ENCODE results near the gene BUB1.
"Not testable (repeated sequence)": the region's sequence is repeated elsewhere in the genome, so short reads cannot be mapped to it uniquely, and the experiment has no call there.

BUB1 gene

GRCh38 chr2:110609843-110610612 is 67.8 kb downstream of the BUB1 start:
- peak; percentile 34 for ATAC-seq
- not testable (repeated sequence) for H3K9me3 Mint-ChIP-seq; H3K36me3 Mint-ChIP-seq (ENCODE audit: low read depth); DNase-seq; H3K4me3 Mint-ChIP-seq; H3K27me3 Mint-ChIP-seq; H3K27ac Mint-ChIP-seq; H3K4me1 Mint-ChIP-seq

- H3K36me3 Mint-ChIP-seq (ENCODE audit: low read depth); H3K4me1 Mint-ChIP-seq; ATAC-seq; H3K27ac Mint-ChIP-seq; DNase-seq; H3K4me3 Mint-ChIP-seq; H3K27me3 Mint-ChIP-seq; H3K9me3 Mint-ChIP-seq: not testable (repeated sequence)
Measured at GRCh38 chr2:110608788-110609502, 68.9 kb downstream of the BUB1 start.

- H3K27ac Mint-ChIP-seq; H3K27me3 Mint-ChIP-seq; H3K4me3 Mint-ChIP-seq; ATAC-seq; H3K9me3 Mint-ChIP-seq; H3K36me3 Mint-ChIP-seq (ENCODE audit: low read depth); DNase-seq; H3K4me1 Mint-ChIP-seq: not testable (repeated sequence)
Measured at GRCh38 chr2:110605057-110605456, 72.8 kb downstream of the BUB1 start.

GRCh38 chr2:110603917-110604591 is 73.8 kb downstream of the BUB1 start:
- DNase-seq; ATAC-seq; H3K36me3 Mint-ChIP-seq (ENCODE audit: low read depth); H3K9me3 Mint-ChIP-seq; H3K4me1 Mint-ChIP-seq; H3K4me3 Mint-ChIP-seq; H3K27me3 Mint-ChIP-seq; H3K27ac Mint-ChIP-seq: not testable (repeated sequence)

GRCh38 chr2:110602139-110602538 is 75.7 kb downstream of the BUB1 start:
- H3K4me1 Mint-ChIP-seq; ATAC-seq; H3K27me3 Mint-ChIP-seq; H3K9me3 Mint-ChIP-seq; H3K36me3 Mint-ChIP-seq (ENCODE audit: low read depth); H3K27ac Mint-ChIP-seq; H3K4me3 Mint-ChIP-seq; DNase-seq: not testable (repeated sequence)

GRCh38 chr2:110591973-110592372 is 85.9 kb downstream of the BUB1 start:
- H3K27ac Mint-ChIP-seq; H3K36me3 Mint-ChIP-seq (ENCODE audit: low read depth); H3K4me3 Mint-ChIP-seq; H3K9me3 Mint-ChIP-seq; H3K27me3 Mint-ChIP-seq; DNase-seq; ATAC-seq; H3K4me1 Mint-ChIP-seq: not testable (repeated sequence)

GRCh38 chr2:110589677-110590330 is 88.1 kb downstream of the BUB1 start:
- H3K4me3 Mint-ChIP-seq; H3K4me1 Mint-ChIP-seq; DNase-seq; H3K36me3 Mint-ChIP-seq (ENCODE audit: low read depth); H3K27me3 Mint-ChIP-seq; H3K27ac Mint-ChIP-seq; ATAC-seq; H3K9me3 Mint-ChIP-seq: not testable (repeated sequence)

- not testable (repeated sequence) for H3K27me3 Mint-ChIP-seq; H3K36me3 Mint-ChIP-seq (ENCODE audit: low read depth); DNase-seq; H3K4me3 Mint-ChIP-seq; ATAC-seq; H3K9me3 Mint-ChIP-seq; H3K27ac Mint-ChIP-seq; H3K4me1 Mint-ChIP-seq
Measured at GRCh38 chr2:110588520-110588919, 89.3 kb downstream of the BUB1 start.
